OCI-LY3 (cell line): ENCODE results near the gene MGRN1.

Source experiments
- H2AFZ ChIP-seq: fragments of 200-600, 300-600 bp; shearing (Covaris generic); 2 replicates; pipeline ENCODE4 v1.6.0; 2014; ENCODE audit warnings: antibody characterized with exemption, low read depth, low read length
- H3K27ac ChIP-seq: fragments of 200-600, 300-600 bp; sonication (generic); 2 replicates; pipeline ENCODE4 v1.5.1; 2014; ENCODE audit warnings: mild to moderate bottlenecking, low read length, moderate library complexity, mixed read lengths
- H3K27me3 ChIP-seq: fragments of 200-600, 300-600 bp; sonication (generic); 2 replicates; pipeline ENCODE4 v1.6.1; 2014; ENCODE audit warnings: low read depth, low read length, mixed read lengths
- H3K36me3 ChIP-seq: fragments of 200-600, 300-600 bp; sonication (generic); replicated peaks from 2 replicates; pipeline ENCODE3; 2014; ENCODE audit warnings: low read depth, low read length, mixed read lengths
- H3K4me1 ChIP-seq: fragments of 300-600, 200-600 bp; sonication (generic); 2 replicates; pipeline ENCODE4 v1.6.1; 2014; ENCODE audit warnings: low read length, mixed read lengths
- H3K4me2 ChIP-seq: fragments of 200-600, 300-600 bp; sonication (generic); 2 replicates; pipeline ENCODE4 v1.6.1; 2014; ENCODE audit warnings: low read length, mixed read lengths
- H3K4me3 ChIP-seq: fragments of 300-600, 200-600 bp; sonication (generic); 2 replicates; pipeline ENCODE4 v1.5.1; 2014; ENCODE audit warnings: antibody characterized with exemption, mild to moderate bottlenecking, low read length, moderate library complexity
- H3K79me2 ChIP-seq: fragments of 300-600, 200-600 bp; shearing (Covaris generic); 2 replicates; pipeline ENCODE4 v1.6.1; 2014; ENCODE audit warnings: mild to moderate bottlenecking, low read length, mixed read lengths
- H3K9ac ChIP-seq: fragments of 300-600, 200-600 bp; shearing (Covaris generic); 2 replicates; pipeline ENCODE4 v1.6.0; 2014; ENCODE audit warnings: mild to moderate bottlenecking, low read length, moderate library complexity
- H3K9me3 ChIP-seq: fragments of 200-600, 300-600 bp; shearing (Covaris generic); 2 replicates; pipeline ENCODE4 v1.6.1; 2014; ENCODE audit warnings: low read length, mixed read lengths; ENCODE audit not compliant: insufficient read depth
- H4K20me1 ChIP-seq: fragments of 200-600, 300-600 bp; sonication (generic); 2 replicates; pipeline ENCODE4 v1.6.1; 2016; ENCODE audit warnings: low read length, mixed read lengths; ENCODE audit not compliant: insufficient read depth
- EZH2phosphoT487 ChIP-seq: fragments of 200-600 bp; shearing (Covaris generic); IDR thresholded peaks from 2 replicates; pipeline ENCODE4 v1.6.1; 2018; ENCODE audit warnings: antibody characterized with exemption, mixed run types, low read depth
- TF ChIP-seq, protein P1 (sequence below): fragments of 200-600, 300-600 bp; sonication (generic); IDR thresholded peaks from 2 replicates; pipeline ENCODE4 v1.5.1; 2014; ENCODE audit warnings: antibody characterized with exemption, low read length, low read depth

MGRN1 gene

DNA sequence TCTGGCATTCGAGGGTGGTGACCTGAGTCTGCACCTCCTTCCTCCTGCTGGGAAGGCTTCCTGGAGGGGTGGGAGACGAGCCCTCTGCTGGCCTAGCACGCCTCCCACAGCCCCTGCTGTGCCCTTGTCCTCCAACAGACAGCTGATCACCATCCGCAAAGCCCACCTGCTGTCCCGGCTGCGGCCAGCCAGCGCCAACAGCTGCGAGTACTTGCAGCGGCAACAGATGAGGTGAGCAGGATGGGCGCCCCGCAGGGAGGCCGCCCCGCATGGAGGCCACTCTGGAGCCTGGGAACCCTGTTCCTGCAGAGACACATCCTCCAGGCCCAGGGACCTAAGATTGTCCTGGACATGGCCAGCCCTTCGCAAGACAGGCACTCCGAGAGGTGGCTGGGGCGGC is 31.5 kb upstream of the MGRN1 start:
- Histone ChIP-seq H3K4me2 (no peak overlapping the region), H3K4me3 (no peak overlapping the region), H4K20me1 (no peaks in the 10 kb centered on the region), H3K27me3 (0 out of 2 replicates have a peak, but pooled peaks cover 7% of the 10 kb centered on the region), H3K4me1 (no peaks in the 10 kb centered on the region), H3K79me2 (no peaks in the 10 kb centered on the region), H3K36me3 (no peaks in the 10 kb centered on the region), H3K9me3 (no peaks in the 10 kb centered on the region; the same call in 1 of the 2 replicates), H3K9ac (no peak overlapping the region), H2AFZ (no peak overlapping the region), H3K27ac (no peak overlapping the region)
- TF ChIP-seq, protein P1, sequence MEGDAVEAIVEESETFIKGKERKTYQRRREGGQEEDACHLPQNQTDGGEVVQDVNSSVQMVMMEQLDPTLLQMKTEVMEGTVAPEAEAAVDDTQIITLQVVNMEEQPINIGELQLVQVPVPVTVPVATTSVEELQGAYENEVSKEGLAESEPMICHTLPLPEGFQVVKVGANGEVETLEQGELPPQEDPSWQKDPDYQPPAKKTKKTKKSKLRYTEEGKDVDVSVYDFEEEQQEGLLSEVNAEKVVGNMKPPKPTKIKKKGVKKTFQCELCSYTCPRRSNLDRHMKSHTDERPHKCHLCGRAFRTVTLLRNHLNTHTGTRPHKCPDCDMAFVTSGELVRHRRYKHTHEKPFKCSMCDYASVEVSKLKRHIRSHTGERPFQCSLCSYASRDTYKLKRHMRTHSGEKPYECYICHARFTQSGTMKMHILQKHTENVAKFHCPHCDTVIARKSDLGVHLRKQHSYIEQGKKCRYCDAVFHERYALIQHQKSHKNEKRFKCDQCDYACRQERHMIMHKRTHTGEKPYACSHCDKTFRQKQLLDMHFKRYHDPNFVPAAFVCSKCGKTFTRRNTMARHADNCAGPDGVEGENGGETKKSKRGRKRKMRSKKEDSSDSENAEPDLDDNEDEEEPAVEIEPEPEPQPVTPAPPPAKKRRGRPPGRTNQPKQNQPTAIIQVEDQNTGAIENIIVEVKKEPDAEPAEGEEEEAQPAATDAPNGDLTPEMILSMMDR: no peak
- TF ChIP-seq EZH2phosphoT487: no peak

DNA sequence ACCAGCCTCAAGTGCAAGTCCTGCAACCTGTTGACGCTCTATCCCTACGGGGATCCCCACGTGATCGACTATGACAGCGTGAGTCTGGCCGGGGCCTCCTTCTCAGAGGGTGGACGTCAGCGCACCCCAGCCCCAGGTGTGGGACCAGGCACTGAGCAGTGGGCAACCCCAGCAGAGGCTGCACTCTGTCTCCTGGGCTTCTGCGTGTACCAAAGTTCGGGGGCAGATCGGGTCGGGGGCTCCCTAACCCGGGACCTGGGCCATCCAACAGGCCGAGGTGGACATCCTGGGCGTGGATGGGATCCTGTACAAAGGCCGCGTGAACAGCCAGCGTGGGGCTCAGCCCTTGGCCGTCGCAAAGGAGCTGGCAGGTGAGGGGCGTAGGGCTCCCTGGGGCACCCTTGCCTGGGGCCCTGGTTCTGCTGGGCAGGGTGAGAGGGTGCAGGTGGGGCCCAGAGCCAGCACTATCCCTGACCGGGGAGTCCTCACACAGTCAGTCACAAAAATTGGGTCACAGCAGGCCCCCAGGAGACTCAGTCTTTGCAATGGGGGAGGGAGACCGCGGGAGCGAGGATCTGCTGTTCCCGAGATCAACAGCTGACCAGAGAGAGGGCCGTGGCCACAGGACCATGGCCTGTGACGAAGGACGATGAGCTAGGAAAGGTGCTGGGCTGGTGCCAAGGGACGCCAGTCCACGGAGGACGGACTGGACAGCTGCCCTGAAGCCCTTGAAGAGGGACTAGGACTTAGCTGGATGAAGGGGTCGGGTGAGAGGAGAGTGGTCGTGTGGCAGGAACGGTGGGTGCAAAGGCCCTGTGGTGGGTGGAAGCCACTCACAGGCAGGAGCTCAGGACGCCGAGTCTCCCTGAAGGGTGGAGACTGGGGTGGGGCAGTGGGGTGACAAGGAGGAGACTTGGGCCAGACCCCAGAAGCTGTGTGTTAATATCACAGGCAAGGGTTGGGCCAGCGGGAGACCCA is 29.9 kb upstream of the MGRN1 start:
- TF ChIP-seq, protein P1: no peak
- no peak for TF ChIP-seq EZH2phosphoT487
- Histone ChIP-seq H3K4me2 (no peak overlapping the region), H3K27me3 (peaks cover 10% of the 10 kb centered on the region; the same call in 1 of the 2 replicates), H2AFZ (no peak overlapping the region), H3K27ac (no peak overlapping the region), H3K36me3 (no peaks in the 10 kb centered on the region), H3K9me3 (no peaks in the 10 kb centered on the region), H3K4me1 (no peaks in the 10 kb centered on the region), H4K20me1 (no peaks in the 10 kb centered on the region), H3K9ac (no peak overlapping the region), H3K79me2 (no peaks in the 10 kb centered on the region), H3K4me3 (no peak overlapping the region)

DNA sequence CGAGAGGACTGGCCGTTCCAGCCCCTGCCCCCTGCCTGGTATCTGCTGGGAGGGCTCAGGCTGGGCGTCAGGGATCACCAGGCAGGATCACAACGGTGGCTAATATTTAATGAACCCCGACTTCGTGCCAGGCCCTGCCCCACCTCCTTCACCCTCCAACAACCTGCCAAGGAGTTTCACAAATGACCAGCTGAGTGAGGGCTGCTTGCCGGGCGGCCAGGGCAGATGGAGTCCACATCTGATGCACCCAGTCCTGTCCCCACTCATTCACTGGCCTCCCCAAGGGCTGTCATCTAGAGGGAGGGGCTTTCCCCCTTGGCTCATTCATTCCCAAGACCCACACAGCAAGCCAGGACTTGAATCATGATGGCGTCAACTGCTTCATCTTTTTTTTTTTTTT is 27.5 kb upstream of the MGRN1 start:
- Histone ChIP-seq H3K4me1 (no peaks in the 10 kb centered on the region), H3K79me2 (no peaks in the 10 kb centered on the region), H3K4me3 (no peak overlapping the region), H3K4me2 (no peak overlapping the region), H3K27me3 (peaks cover 16% of the 10 kb centered on the region; the same call in 1 of the 2 replicates), H3K27ac (no peak overlapping the region), H3K9me3 (no peaks in the 10 kb centered on the region), H2AFZ (no peak overlapping the region), H4K20me1 (no peaks in the 10 kb centered on the region), H3K9ac (no peak overlapping the region), H3K36me3 (no peaks in the 10 kb centered on the region)
- TF ChIP-seq, protein P1: no peak
- TF ChIP-seq EZH2phosphoT487: no peak

DNA sequence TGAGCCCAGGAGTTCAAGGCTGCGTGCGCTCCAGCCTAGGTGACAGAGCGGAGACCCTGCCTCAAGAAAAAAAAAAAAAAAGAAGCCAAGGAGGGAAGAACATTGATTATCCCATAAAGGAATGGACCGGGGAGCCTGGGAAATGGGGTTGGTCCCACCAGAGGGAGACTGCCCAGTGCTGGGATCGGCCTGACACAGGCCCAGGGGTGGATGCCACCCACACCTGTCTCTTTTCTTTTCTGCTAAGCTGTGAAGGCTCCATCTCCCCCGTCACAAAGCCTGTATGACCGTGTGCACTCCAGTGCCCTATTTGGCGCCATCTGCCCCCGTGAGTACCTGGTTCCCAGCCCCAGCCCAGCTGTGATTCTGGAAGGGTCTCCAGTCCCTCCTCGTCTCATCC is 25.6 kb upstream of the MGRN1 start:
- H3K36me3 ChIP-seq: no peaks in the 10 kb centered on the region
- no peaks in the 10 kb centered on the region for H3K79me2 ChIP-seq
- H3K4me3 ChIP-seq: no peak overlapping the region
- H3K4me1 ChIP-seq: no peaks in the 10 kb centered on the region
- H2AFZ ChIP-seq: no peak overlapping the region
- H3K27me3 ChIP-seq: peaks cover 16% of the 10 kb centered on the region; the same call in 1 of the 2 replicates
- TF ChIP-seq EZH2phosphoT487: no peak
- TF ChIP-seq, protein P1: no peak
- no peaks in the 10 kb centered on the region for H3K9me3 ChIP-seq
- no peak overlapping the region for H3K9ac ChIP-seq
- H4K20me1 ChIP-seq: no peaks in the 10 kb centered on the region
- no peak overlapping the region for H3K27ac ChIP-seq
- H3K4me2 ChIP-seq: no peak overlapping the region
